Pulmonary artery endothelial cell (primary cell): ENCODE data around the gene LRRC25. TPM values are rescaled to one million over a fixed set of nuclear protein-coding genes. Genes with fewer than 3 reads are reported as not detected.

Experiments
- DNase-seq: peaks from one replicate; pipeline ENCODE4 v3.0.0-alpha.2; 2011; ENCODE audit warnings: low read depth, low spot score
- total RNA-seq: library from RNA; depleted of rRNA; stranded (reverse); fragments of >200 nt; gene quantifications from 2 replicates; pipeline ENCODE4 v1.2.3, GENCODE V29; 2014

The LRRC25 gene
- total RNA-seq, 1 donor from 2014 or later: not detected

DNA sequence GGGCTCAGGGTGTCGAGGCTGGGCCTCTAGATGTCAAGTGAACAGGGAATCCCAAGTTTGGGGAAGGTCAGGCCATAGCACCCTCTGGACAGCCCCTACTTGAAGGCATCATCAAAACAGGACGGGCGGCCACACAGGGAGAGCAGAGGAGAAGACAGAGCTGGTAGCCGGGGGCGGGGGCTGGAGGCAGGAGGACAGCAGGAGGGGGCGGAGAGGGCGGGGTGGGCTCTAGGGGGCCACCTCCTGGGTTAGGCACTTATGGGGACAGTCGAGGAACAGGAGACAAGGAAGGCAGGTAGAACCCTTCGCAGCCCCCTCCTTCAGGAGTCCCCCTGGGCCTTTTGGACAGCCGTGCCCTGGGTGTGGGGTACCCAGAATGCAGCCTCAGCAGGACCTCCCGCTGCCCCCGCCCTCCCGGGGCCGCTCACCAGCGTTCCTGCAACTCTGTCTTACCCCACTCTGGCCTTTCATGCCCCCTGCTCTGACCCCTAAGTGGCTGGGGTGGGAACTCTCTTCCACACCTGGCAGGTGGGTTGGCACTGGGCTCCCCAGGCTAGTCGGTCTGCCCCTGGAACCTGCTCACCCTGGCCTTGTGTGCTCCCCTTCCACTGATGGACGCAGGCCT is 27.6 kb upstream of the LRRC25 start:
- DNase-seq: no peak

DNA sequence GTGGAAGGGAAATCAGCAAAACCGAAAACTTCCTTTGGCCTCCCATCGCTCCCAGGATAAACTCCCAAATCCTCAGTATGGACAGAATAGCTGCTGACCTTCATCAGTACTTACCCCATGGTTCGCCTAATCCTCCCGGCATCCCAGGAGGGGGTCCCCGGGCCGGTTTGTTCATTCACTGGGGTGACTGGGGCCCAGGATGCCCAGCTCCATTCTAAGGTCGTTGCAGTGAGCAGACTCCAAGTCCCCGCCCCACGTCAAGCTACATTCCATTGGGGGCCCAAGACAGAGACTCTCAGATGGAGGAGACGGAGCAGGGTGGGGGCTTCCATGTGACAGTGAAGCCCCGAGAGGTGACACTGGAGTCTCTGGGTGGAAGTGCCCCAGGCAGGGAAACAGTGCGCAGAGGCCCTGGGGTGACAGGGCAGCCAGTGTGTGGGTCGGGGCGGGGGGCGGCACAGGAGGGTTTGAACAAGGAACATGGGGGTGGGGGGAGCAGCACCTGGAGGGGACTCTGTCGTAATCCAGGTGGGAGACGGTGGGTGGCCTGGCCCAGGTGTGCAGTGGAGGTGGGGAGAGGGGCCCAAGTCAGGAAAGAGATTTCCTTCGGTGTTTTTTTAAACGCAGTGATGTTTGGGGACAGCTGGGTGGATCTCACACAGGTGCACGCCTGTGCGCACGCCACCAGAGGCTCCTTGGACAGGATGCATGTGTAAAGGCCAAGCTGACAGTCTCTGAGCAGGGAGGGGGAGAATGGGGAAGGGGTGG is 26.9 kb upstream of the LRRC25 start:
- no peak for DNase-seq

DNA sequence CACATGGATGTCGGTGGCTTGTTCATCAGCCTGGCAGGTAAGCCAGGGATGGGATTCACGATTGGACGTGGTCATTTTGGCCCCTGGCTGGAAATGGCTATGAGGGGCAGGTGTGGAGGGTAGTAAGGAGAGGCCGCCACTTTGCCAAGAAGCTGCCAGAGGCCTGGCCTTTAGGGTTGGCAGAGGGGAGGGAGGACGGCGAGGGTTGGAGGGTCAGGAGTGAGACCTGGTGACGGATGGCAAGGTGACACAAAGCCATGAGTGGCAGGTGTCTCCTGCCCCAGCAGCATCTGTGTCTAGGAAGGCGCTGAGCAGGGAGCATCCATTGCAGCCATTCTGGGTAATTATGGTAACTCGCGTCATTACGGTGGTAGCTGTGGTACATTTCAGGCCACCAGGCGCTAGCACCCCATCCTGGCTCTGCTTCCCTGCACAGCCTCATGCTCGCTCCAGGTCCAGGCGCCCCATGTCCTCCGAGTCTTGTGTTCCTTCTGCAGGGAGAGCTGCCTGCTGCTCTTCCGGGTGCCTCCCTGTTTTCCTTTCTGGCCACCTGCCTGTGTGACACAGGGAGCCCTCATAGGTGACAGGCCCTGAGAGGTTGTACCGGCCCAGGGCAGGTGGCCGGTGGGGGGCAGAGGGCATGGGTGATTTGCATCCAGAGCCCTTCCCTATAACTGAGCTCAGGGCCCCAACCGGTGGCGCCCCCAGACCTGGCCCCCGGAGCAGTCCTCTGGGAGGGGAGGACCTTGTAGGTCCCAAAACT is 26.0 kb upstream of the LRRC25 start:
- no peak for DNase-seq

DNA sequence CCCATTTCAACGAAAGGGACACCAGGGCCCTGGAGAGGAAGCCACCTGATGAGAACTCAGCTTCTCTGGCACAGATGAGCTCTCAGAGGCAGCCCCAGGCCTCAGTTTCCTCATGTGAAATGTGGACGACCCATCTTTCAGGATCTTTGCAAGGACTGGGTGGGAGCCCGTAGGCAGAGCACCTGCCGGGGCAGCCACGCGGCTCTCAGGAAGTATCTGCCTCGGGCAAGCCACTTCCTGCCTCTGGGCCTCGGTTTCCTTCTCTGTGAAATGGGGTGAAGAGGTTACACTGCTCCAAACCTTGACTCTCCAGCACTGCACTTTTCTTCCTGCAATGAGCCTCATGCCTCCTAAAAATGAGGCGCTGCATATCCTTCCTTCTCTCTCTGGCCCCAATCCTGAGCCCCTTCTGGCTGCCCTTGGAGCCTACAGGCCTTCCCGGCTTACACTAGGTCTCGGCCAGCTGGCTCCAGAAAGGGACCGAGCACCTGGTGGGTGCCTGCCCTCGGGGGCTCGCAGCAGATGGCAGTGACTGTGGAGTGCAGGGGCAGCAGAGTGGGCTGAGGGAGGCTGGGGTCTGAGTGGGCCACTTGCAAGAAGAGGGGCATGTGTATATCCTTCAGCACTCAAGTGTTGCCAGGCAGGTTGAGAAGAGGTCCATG is 25.2 kb upstream of the LRRC25 start:
- DNase-seq: no peak

DNA sequence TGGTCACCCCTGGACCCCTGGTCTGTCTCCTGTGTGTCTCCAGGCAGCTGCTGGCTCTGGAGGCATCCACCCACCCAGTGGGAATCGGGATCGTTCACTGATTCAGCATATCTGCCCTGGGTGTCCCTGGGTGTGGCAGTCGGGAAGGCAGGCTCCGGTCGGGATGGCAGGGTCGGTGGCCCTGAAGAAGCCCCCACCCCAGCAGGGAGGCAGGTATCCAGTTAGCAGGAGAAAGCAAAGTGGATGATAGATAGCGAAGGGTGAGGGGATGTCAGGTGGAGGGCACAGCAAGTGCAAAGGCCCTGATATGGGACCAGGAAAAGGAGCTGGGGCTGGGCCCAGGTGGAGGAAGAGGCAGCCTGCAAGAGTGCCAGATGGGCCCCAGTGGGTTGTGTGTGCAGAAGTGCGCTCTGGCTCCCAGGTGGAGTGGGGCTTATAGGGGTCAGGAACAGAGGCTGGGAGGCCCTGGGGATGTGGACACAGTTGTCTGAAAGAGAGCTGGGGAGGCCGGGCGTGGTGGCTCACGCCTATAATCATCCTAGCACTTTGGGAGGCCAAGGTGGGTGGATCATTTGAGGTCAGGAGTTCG is 24.0 kb upstream of the LRRC25 start:
- no peak for DNase-seq

DNA sequence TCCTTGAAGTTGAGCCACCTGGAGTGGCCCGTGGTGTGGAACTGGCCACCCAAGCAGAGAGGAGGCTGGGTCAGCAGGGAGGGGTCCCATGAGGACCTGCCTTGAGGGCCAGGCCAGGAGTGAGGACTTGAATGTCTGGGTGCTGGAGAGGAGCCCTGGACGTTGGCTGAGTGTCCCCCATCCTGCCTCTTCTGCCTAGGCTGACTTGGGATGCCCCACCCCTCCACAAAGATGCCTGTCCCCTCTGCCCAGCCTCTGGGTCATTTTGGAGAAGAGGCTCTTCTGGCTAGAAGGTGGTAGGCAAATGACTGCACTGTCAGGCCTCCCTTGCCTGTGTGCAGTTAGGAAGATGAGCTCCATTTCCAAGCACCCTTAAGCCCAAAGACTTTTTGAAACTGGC is 23.5 kb upstream of the LRRC25 start:
- DNase-seq: no peak

DNA sequence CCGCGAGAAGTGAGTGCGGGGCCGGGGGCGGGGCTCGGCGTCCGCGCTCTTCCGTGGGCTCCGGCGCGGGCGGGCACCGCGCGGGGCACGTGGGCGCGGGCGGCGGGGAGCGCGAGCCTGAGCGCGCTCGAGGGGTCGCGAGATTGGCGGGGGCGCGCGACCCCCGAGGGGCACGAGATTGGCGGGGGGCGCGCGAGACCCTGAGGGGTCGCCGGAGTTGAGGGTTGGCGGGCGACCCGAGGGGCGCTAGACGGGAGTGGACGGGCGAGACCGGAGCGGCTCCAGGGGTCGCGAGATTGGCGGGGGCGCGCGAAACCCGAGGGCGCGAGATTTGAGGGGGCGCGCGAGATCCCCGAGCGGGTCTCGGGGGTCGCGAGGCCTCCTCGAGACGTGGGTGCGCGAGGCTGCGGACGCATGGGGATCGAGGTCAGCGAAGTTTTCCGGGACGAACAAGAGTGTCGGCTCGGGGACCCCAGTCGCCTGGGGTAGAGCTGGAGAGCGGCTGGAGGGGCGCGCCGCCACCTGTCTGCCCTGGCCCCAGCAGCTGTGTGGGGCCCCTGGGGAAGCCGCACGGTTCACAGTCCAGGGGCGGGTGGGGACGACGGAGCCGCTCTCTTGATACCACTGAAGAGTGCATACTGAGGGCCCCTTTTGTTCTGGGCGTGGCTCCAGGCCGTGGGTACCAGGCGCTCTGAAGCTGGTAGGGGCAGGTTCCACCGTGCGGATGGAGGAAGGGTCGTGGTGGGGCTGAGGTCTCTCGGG is 22.5 kb upstream of the LRRC25 start:
- DNase-seq: no peak

DNA sequence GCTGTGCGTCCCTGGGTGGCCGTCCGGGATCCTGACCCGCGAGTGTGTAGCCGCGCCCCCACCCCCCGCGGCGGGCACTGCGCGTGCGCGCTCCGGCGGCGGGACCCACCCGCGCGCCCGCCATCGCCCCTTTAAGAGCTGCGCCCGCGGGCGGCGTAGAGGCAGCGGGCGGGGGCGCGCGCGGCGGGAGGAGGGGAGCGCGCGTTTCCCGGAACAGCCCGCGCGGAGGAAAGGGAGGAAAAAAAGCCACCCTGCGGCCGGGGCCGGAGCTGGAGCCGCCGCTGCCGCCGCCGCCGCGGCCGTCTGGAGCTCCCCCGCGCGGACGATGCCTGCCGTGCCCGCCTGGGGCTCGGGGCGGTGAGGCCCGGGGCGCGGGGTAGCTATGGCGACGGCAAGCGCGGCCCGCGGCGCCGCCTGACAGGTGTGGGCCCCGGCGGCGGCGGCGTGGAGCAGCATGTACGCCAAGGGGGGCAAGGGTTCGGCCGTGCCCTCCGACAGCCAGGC is 21.8 kb upstream of the LRRC25 start, which contains the start of gene SSBP4:
Gene SSBP4 (plus strand): TSS at position 204 of the 504 bp plus-strand sequence. CDS start 251 bp downstream, at position 455.
- no peak for DNase-seq

DNA sequence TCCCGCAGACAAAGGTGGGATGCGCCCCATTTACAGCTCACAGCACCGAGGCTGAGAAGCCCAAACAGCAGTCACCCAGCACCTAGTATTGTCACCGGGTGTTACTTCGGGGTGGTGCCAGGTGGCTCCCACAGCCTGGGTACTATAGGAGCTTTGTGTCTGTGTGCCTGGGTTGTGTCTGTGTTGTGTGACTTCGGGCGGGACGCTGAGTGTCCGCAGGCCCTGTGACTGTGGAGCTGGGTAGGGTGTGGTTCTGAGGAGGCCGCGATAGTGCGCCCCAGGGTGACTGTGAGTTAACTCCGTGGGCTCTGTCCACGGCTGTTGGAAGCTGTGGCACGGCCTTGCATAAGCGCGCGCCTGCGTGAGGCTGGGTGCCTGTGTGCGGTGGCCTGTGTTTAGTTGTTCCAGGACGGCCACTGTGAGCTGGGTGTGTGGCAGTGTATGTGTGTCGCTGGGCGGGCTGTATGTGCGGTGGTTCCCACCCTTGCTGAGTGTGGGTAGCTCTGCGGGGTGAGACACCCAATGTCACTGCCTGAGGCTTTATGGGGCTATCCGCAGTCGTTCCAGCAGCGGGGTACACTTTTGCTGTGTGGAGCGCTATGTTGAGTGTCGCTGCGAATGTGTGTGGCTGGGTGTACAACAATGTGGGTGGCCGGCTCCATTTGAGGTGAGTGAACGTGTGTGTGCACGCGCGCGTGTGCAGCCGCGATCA is 21.2 kb upstream of the LRRC25 start:
- DNase-seq: no peak

DNA sequence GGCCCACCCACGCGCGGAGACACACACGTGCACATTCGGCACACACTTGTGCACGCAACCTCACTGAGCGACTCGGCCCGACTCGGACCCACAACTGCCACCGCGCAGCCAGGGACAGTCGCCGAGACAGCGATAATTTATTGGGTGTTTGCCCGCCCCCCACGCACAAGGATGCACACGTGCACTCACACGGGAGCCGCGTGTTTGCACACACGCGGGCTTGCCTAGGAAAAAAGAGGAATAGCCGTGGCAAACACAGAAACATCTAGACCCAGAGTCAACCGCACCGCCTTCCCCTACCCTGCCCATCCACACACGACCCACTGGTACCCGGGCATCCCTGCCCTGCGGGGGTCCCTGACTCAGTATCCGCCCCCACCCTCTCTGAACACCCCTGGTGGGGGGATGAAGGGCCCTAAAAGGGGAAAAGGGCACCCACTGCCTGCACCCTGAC is 20.6 kb upstream of the LRRC25 start:
- no peak for DNase-seq

DNA sequence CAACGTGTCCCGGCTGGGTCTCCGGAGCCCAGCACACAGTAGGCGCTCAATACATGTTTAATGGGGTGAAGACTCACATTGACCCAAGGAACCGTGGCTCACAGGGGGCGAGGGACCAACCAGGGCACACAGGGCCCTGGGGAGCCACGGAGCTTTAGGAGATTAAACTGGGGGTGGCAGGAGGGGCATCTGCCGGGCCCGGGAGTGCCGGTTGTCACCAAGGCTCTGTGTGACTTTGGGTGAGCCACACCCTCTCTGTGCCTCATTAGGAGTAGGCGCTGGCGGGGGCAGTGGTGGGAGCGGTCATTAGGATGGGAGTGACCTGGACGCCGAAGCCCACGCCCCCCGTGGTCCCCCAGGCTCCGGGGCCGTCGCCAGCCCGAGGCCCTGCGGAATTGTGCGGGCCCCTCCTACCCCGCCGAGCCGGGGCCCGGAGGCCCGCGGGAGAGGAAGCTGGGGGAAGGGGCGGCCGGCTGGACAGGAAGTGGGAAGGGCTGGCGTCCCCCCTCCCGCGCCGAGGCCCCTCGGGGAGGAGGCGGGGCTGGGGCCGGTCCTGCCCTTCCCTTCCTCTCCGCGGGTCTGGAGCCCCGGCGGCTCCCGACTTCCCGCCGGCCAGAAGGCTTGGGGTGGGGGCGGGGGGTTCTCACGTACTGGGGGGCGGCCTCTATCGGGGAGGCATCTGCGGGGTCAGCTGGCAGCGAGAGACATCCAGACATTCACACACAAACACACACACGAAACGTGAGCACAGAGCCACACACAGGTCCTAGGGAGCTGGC is 20.0 kb upstream of the LRRC25 start:
- DNase-seq: no peak

DNA sequence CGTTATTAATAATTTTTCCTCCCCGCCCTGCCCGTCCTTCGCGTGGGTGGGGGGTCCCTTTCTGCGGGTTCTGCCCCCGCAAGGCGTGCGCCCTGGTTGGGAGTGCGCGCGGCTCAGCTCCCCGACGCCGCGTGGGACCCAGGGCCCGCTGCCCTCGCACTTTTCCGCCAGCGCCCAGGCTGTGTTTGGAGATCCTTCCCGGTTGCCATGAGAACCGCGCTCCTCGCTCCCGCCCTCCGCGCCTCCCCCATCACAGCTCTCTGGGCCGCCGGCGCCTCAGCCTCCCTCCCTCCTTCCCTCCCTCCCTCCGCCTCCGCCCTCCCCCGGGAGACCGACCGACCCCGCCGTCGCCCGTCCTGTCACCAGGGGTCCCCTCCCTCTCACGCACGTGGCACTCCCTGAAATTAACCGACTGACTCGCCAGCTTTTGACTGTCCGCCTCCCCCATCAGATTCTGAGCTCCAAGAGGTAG is 19.4 kb upstream of the LRRC25 start:
- DNase-seq: no peak

DNA sequence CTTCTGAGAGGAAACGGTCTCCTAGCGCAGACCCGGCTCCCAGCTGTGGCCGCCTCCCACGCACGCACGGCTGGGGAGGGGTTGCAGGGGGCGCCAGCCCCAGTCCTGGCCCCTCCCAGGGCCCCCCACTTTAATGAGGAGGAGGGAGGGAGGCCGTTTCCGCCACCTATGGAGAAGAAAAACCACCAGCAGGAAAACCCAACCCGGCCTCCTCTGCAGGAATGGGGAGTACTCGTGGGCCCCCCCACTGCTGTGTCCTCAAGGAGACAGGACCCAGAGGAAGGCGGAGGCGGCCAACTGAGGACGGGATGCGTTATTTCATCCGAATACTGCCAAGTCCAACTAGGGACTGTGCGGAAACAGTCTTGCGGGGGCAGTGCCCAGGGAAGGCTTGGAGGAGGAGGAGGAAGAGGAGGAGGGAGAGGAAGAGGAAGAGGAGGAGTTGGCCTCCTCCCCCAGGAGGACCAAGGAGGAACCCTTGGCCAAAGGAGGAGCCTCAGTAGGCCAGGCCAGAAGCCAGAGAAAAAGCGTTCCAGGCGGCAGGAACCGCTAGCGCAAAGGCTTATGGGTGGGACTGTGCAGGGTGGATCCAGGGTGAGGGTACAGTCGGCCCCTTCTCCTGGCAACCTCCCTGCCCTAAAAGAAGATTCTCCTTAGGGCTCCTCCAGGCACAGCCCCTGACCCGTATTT is 17.9 kb upstream of the LRRC25 start:
- DNase-seq: no peak

DNA sequence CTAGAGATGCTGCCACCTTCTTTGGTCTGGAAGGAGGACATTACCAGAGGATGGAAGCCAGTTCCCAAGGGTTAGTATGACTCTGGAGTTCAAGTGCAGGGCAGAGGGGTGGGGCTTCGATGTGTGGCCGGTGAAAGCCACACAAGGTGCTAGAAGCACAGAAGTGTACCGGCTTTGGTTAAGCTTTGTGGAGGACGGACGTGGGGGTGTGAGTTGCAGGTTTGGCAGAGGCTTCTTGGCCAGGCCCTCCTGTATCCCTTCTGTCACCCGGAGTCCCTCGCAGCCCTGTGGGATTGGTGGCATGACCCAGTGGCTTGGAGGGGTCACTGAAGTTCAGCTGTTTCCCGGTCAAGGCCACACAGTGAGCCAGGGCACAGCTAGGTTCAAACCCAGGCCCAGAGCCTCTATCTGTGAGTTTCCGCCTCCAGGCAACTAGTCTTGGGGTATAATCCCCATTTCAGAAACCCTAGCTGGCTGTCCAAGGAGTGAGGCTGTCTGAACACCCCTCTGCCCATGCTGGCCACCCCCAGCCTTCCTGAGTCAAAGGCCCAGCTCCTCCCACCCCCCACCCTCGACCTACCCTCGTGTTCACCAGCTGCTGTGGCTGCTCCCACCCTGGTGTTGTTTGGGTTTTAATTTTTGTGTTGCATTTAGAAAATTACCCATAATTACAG is 17.2 kb upstream of the LRRC25 start:
- no peak for DNase-seq

DNA sequence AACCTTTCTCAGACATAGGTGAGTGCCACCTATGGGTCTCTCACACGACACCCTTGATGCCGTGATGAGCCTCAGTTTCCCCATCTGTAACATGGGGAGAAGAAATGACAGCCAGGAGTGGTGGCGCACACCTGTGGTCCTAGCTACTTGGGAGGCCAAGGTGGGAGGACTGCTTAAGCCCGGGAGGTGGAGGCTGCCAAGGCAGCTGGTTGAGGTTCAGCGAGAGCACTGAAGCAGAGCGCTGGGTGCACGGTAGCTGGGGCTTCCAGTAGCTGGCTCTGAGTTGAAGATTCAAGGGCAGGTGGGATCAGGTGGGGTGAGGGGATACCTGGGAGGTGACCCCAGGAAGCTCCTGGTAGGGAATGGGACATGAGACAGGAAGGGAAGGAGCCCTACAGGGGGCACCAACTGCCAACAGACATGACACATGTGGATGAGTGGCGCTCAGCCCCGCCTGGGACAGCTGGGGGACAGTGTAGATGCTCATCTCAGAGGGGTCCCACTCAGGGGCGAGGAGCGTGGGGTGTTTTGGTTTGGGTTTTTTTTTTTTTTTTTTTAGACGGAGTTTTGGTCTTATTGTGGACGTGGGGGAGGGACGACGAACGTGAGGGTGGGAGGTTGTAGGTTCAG is 15.3 kb upstream of the LRRC25 start:
- DNase-seq: no peak

DNA sequence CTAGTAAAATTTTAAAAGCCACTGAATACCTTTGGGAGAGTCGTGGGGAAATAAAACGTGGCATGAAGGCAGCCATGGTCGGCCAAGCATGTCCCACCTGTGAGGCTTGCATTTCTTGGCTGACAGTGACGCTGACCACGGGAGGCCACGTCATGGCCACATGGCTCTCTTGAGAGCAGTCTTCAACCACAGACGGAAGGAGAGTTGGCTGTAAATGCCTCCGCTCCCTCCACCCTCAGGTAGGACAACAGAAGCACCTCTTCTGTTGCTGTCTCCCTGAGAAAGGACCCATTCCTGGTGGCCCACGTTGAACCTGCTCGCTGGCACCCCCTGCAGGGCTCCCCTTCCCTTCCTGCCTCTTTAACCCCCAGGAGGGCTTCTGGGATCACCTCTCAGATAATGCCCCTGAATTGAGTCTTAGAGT is 10.6 kb upstream of the LRRC25 start:
- DNase-seq: no peak

DNA sequence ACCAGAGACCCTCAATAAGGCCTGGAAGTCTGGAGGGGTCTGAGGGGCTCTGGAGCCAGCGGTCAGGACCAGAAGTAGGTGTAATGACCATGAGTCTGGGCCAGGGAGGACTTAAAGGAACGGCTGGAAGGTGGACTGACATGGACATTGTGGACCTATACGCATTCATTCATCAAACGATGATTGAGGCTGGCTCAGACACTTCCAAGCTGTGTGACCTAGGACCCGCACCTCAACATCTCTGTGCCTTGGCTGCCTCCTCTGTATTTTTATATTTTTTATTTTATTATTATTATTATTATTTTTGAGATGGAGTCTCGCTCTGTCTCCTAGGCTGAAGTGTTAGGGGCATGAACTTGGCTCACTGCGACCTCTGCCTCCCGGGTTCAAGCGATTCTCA is 9.3 kb upstream of the LRRC25 start:
- DNase-seq: no peak
